ENCODE data around the gene STPG3. TPM values are rescaled to one million over a fixed set of nuclear protein-coding genes. Genes with fewer than 3 reads are reported as not detected.

STPG3 gene
- total RNA-seq, 1 donor = not detected

DNA sequence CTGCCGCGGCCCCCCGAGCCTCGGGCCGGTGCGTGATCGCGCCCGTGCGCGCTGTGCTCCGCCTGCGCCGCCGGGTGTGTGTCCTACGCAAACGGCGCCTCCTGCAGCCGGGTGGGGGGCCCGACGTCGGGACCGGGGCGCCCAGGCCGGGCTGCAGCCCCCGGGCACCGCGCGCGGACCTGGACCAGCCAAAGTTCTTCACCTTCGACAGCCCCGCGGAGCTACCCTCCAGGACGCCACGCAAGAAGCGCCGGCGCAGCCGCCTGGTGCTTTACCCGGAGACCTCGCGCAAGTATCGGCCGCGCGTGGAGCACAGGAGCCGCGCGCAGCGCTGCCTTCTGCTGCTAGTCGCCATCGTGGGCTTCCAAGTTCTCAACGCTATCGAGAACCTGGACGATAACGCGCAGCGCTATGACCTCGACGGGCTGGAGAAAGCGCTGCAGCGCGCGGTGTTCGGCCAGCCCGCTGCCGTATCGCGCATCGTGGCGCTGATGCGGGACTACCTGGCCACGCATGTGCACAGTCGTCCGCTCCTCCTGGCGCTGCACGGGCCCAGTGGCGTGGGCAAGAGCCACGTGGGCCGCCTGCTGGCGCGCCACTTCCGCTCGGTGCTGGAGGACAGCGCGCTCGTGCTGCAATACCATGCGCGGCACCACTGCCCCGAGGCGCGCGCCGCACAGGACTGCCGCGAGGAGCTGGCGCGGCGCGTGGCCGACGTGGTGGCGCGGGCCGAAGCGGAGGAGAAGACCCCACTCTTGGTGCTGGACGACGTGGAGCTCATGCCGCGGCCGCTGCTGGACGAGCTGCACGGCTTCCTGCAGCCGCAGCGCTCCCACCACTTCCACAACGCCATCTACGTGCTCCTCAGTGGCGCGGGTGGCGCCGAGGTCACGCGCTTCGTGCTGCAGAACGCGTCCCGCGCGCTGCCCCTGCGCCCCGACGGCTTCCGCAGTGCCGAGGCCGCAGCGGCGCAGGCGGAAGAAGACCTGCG is 27.9 kb downstream of the STPG3 start:
- DNase-seq (ENCODE audit: low read depth) = no peak
- TF ChIP-seq CTCF (IDR thresholded peaks at IDR 0.05; ENCODE audit: insufficient read depth, low read depth, low read length) = no peak

DNA sequence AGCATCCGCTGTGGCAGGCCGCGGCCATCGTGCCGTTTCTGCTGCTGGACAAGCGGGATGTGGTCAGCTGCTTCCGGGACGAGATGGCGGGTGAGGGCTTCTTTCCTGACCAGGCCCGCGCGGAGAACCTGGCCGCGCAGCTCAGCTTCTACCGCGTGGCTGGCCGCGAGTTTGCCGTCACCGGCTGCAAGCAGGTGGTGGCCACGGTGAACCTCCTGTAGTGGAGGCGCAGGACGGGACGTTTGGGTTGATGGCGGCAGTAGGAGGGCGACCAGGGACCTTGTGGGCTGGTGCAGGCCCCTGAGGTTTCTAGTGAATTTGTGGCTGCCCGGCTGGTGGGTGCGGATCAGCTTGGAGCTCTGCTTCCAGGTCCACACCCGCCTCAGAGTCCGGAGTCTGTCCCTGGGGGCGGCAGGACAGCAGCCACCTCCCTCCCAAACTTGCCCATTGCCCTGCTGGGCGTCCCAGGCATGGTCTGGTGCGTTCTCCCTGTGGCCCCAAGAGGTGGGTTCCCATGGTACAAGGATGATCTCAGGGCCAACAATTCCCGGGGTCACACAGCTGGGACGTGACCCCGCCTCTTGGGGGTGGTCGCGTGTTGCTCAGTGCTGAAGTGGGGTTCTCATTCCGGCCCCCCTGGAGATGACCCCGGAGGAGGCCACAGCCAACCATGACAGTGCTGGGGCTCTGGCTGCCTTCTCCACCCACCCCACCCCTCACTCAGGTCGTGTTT is 28.8 kb downstream of the STPG3 start:
- no peak for TF ChIP-seq CTCF (IDR thresholded peaks at IDR 0.05; ENCODE audit: insufficient read depth, low read depth, low read length)
- no peak for DNase-seq (ENCODE audit: low read depth)
- no peak overlapping the region for H3K4me3 ChIP-seq (ENCODE audit: low read depth, low read length)

More for the DNA sequence above, 27.9 kb downstream of the STPG3 start:
- H3K4me3 ChIP-seq (ENCODE audit: low read depth, low read length) = peak overlapping the region; percentile 78

GRCh38 chr9:137280474-137281344 is 29.6 kb downstream of the STPG3 start:
- peak; percentile 41 for DNase-seq (ENCODE audit: low read depth)
- TF ChIP-seq CTCF (IDR thresholded peaks at IDR 0.05; ENCODE audit: insufficient read depth, low read depth, low read length) = peak; percentile 40
- H3K4me3 ChIP-seq (ENCODE audit: low read depth, low read length) = peak overlapping the region; percentile 18

DNA sequence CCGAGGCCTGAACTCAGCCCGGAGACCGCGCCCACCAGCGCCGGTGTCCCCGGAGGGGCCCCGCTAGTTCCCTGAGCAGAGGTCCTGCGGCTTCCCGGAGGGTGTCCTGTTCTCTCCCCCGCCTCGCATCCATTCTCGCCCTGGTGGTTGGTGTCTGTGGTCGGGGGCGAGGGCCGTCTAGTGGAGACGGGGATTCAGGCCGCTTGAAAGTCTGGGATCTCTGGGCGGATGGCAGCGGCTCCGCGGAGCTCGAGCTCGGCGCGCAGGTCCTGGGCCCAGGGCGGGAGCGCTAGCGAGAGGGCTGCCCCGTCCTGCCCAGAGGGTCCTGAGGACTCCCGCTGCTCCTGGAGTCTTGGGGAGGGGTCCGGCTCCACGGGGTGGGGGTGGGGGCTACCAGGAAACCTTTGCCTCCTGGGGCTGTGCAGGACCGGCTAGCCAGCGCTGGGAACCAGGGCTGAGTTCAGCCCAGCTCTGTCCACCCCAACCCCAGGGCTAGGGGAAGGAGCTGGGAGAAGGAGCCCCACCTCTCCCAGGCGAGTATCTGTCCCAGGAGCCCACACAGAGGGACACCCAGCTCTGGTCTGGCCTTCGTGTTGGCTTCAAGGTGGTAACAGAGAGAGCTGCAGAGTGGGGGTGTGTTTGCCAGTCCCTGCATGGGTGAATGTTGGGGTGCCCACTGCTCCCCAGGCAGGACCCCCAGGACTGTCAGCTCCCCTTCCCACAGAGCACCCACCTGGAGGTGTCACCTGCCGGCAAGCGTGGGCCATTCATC is 30.4 kb downstream of the STPG3 start:
- no peak overlapping the region for H3K4me3 ChIP-seq (ENCODE audit: low read depth, low read length)
- no peak for DNase-seq (ENCODE audit: low read depth)

GRCh38 chr9:137286975-137287383 is 35.9 kb downstream of the STPG3 start:
- TF ChIP-seq CTCF (IDR thresholded peaks at IDR 0.05; ENCODE audit: insufficient read depth, low read depth, low read length) = peak; percentile 59
- no peak overlapping the region for H3K4me3 ChIP-seq (ENCODE audit: low read depth, low read length)
- peak; percentile 68 for DNase-seq (ENCODE audit: low read depth)

More for the DNA sequence above, 30.4 kb downstream of the STPG3 start:
- no peak for TF ChIP-seq CTCF (IDR thresholded peaks at IDR 0.05; ENCODE audit: insufficient read depth, low read depth, low read length)
